AG04450 (cell line): ENCODE data around the gene OVOL2. TPM values are rescaled to one million over a fixed set of nuclear protein-coding genes. Genes with fewer than 3 reads are reported as not detected.

Source experiments
- CTCF ChIA-PET: fragments of 300-600, 350-600 bp; formaldehyde crosslinking; extraction: SDS; loops from one replicate; lab custom pipeline; 2022; ENCODE audit warnings: antibody characterized with exemption, inconsistent platforms; lab: Charles Lee
- POLR2A ChIA-PET: fragments of 350-600 bp; formaldehyde crosslinking; extraction: SDS; loops from one replicate; lab custom pipeline; 2021; ENCODE audit warnings: antibody characterized with exemption, inconsistent platforms; lab: Yijun Ruan, JAX
- DNase-seq: peaks from one replicate; pipeline ENCODE4 v3.0.0-alpha.2; 2011; ENCODE audit warnings: low read depth, low spot score
- H3K27ac ChIP-seq: one replicate; pipeline ENCODE4 v1.5.1; 2012; ENCODE audit warnings: low read depth, low read length, control low read depth
- H3K27me3 ChIP-seq: one replicate; pipeline ENCODE4 v1.6.0; 2012; ENCODE audit warnings: low read length; ENCODE audit not compliant: control insufficient read depth, insufficient read depth
- H3K4me3 ChIP-seq: 2 replicates; pipeline ENCODE4 v1.5.1; 2011; ENCODE audit warnings: mild to moderate bottlenecking, low read depth, low read length, control low read depth
- H3K9me3 ChIP-seq: 2 replicates; pipeline ENCODE4 v1.5.1; 2012; ENCODE audit warnings: low read length; ENCODE audit not compliant: control insufficient read depth, insufficient read depth
- polyA plus RNA-seq: library from polyadenylated mRNA; depleted of rRNA; stranded (reverse); fragments of >200 nt; gene quantifications from 2 replicates; pipeline ENCODE4 v1.2.3, GENCODE V29; 2011
- TF ChIP-seq, protein P1 (sequence below): IDR thresholded peaks from 2 replicates; pipeline ENCODE4 v1.5.1; 2011; ENCODE audit warnings: low read depth, low read length, control low read depth, inconsistent platforms

OVOL2 gene
- polyA plus RNA-seq, 1 experiment, result not detected

DNA sequence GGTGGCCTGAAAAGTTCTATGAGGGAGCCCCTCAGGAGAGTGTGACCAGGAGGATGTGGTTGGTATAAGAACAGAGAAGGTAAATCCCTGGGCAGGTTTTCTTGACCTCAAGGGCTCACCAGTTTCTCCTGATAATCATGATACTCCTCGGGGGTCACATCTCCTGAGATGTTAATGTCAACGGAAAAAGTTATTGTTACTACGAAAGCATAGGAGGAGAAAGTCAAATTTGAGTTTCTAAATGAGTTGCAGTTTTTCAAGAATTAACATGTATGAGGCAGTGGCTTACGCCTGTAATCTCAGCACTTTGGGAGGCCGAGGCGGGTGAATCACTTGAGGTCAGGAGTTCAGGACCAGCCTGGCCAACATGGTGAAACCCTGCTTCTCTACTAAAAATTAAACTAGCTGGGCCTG, 65.5 kb downstream of the OVOL2 start:
- H3K27me3 ChIP-seq, result no peaks in the 10 kb centered on the region
- no peak overlapping the region for H3K27ac ChIP-seq
- no peak for DNase-seq
- H3K4me3 ChIP-seq, result no peak overlapping the region
- POLR2A ChIA-PET, result no interaction called here
- TF ChIP-seq, protein P1, sequence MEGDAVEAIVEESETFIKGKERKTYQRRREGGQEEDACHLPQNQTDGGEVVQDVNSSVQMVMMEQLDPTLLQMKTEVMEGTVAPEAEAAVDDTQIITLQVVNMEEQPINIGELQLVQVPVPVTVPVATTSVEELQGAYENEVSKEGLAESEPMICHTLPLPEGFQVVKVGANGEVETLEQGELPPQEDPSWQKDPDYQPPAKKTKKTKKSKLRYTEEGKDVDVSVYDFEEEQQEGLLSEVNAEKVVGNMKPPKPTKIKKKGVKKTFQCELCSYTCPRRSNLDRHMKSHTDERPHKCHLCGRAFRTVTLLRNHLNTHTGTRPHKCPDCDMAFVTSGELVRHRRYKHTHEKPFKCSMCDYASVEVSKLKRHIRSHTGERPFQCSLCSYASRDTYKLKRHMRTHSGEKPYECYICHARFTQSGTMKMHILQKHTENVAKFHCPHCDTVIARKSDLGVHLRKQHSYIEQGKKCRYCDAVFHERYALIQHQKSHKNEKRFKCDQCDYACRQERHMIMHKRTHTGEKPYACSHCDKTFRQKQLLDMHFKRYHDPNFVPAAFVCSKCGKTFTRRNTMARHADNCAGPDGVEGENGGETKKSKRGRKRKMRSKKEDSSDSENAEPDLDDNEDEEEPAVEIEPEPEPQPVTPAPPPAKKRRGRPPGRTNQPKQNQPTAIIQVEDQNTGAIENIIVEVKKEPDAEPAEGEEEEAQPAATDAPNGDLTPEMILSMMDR, result no peak
- H3K9me3 ChIP-seq, result no peaks in the 10 kb centered on the region
- CTCF ChIA-PET, result interaction anchor here (0.7 to 1.0 kb wide), 2 partner anchors 344 to 488 kb away, joined by 3 to 6 read pairs; no protein-coding TSS in a partner anchor

DNA sequence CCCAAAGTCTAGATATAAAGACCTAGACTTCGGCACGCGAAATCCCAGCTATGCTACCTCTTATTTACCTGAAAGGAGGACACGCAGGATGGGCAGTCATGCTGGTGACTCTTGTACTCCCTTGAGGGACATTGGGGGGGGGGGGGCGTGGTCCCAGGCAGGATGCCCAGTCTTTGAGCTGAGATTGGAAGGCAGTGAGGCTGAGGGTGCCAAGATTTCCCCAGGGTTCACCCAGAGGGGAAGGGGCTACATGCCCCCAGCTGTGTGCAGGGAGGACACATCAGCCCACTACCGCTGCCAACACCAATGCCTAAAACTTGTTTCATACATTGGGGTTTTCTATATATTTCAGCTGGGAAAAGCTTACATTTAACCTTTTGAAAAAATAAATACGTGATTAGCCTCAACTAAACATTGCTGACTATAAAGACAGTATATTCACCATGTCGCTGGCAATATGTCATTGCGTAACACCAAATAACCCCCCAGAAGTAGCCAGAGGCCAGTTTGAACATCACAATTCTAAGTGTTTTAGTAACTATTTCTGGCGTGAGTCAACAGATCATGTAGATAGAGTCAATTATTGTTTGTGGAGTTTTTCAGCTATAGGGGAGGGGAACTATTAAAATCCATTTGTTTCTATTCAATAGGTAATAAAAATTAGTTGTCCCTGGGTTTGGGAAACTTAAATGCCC, 67.3 kb downstream of the OVOL2 start:
- ChIA-PET POLR2A (no interaction called here), CTCF (interaction anchor here (0.7 to 1.1 kb wide), 5 partner anchors 19 to 492 kb away, joined by 3 to 5 read pairs (median 3); no protein-coding TSS in a partner anchor)
- TF ChIP-seq, protein P1, result no peak
- Histone ChIP-seq H3K9me3 (no peaks in the 10 kb centered on the region), H3K27me3 (no peaks in the 10 kb centered on the region), H3K27ac (no peak overlapping the region), H3K4me3 (no peak overlapping the region)
- DNase-seq, result no peak

DNA sequence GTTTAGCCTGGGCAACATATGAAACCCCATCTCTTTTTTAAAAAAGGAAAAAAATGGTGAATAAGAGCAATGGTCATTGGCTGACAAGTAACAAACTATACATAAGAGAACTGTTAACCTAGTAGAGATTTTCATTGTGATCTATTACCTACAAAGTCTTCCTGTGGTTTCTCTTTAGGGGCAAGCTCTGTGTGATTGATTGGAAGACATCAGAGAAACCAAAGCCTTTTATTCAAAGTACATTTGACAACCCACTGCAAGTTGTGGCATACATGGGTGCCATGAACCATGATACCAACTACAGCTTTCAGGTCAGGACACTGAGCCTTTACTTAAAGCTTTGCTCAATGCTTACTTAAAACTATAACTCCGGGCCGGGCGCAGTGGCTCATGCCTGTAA, 69.7 kb downstream of the OVOL2 start:
- no peaks in the 10 kb centered on the region for H3K27me3 ChIP-seq
- H3K4me3 ChIP-seq, result no peak overlapping the region
- TF ChIP-seq, protein P1, result no peak
- POLR2A ChIA-PET, result interaction anchor here (0.6 kb wide), 1 partner anchor 49 kb away, joined by 7 read pairs; no protein-coding TSS in a partner anchor
- DNase-seq, result no peak
- CTCF ChIA-PET, result interaction anchor here (0.6 to 1.3 kb wide), 2 partner anchors 9 to 339 kb away, joined by 3 read pairs; no protein-coding TSS in a partner anchor
- H3K9me3 ChIP-seq, result no peaks in the 10 kb centered on the region
- H3K27ac ChIP-seq, result no peak overlapping the region

DNA sequence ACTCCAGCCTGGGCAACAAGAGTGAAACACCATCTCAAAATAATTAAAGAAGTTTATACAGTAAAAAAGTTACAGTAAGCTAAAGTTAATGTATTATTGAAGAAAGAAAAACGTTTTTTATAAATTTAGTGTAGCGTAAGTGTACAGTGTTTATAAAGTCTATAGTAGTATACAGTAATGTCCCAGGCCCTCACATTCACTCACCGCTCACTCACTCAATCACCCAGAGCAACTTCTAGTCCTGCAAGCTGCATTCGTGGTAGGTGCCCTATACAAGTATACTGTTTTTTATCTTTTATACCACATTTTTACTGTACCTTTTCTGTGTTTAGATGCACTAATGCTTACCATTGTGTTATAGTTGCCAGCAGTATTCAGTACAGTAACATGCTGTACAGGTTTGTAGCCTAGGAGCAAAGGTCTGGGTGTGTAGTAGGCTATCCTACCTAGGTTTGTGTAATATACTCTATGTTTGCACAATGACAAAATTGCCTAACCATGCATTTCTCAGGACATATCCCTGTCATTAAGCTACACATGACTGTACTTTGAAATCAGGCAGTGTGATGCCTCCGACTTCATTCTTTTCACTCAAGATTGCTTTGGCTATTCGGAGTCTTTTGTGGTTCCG, 72.2 kb downstream of the OVOL2 start:
- Histone ChIP-seq H3K27ac (no peak overlapping the region), H3K9me3 (no peaks in the 10 kb centered on the region), H3K27me3 (no peaks in the 10 kb centered on the region), H3K4me3 (no peak overlapping the region)
- CTCF ChIA-PET, result interaction anchor here (0.7 to 1.4 kb wide), 3 partner anchors 14 to 1081 kb away, joined by 3 read pairs; no protein-coding TSS in a partner anchor
- DNase-seq, result no peak
- POLR2A ChIA-PET, result no interaction called here
- TF ChIP-seq, protein P1, result no peak

DNA sequence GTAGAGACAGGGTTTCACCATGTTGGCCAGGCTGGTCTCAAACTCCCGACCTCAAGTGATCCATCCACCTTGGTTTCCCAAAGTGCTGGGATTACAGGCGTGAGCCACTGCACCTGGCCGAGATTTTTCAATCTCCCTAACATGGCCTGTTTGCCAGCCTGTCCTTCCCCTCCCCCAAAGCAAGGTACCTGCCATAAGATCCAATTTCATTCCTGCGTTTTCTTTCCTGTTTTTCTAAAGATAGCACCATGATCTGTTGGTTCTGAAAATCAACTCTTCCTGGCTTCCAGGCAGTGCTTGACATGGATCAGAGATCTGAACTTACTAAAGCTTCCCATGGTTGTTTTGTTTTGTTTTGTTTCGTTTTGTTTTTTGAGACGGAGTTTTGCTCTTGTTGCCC, 81.4 kb downstream of the OVOL2 start:
- TF ChIP-seq, protein P1, result no peak
- DNase-seq, result no peak
- Histone ChIP-seq H3K27ac (no peak overlapping the region), H3K27me3 (no peaks in the 10 kb centered on the region), H3K4me3 (no peak overlapping the region), H3K9me3 (no peaks in the 10 kb centered on the region)
- POLR2A ChIA-PET, result no interaction called here
- CTCF ChIA-PET, result no interaction called here
